Cardiac muscle cell (in vitro differentiated cells and primary cell): Measurements from ENCODE around the gene CD274. TPM values are rescaled to one million over a fixed set of nuclear protein-coding genes. Genes with fewer than 3 reads are reported as not detected.

Experiments
- DNase-seq, 2 donors: peaks; one replicate each; pipeline versions ENCODE4 v3.0.0 to v3.0.0-alpha.2; 2010 to 2017; ENCODE audit warnings: low read depth in 1 of 2, low spot score in 1 of 2
- H3K27ac ChIP-seq: fragments of 200-600 bp; sonication (generic); 2 replicates; pipeline ENCODE4 v1.5.1; 2016
- H3K27me3 ChIP-seq: fragments of 200-600 bp; sonication (generic); 2 replicates; pipeline ENCODE4 v1.6.0; 2016; ENCODE audit warnings: control low read depth
- H3K36me3 ChIP-seq: fragments of 200-600 bp; sonication (generic); 2 replicates; pipeline ENCODE4 v1.5.1; 2016; ENCODE audit warnings: control low read depth
- H3K4me1 ChIP-seq: fragments of 200-600 bp; sonication (generic); 2 replicates; pipeline ENCODE4 v1.8.1; 2017; ENCODE audit warnings: low read depth, mild to moderate bottlenecking, mixed run types
- H3K4me3 ChIP-seq: fragments of 200-600 bp; sonication (generic); 2 replicates; pipeline ENCODE4 v1.5.1; 2016; ENCODE audit warnings: mild to moderate bottlenecking
- H3K9me3 ChIP-seq: fragments of 200-600 bp; sonication (generic); 2 replicates; pipeline ENCODE4 v1.5.1; 2017; ENCODE audit warnings: low read depth, mild to moderate bottlenecking, control low read depth
- polyA plus RNA-seq: library from polyadenylated mRNA; unstranded; fragments of >200 nt; fragmentation: Nextera tagmentation; extraction: Ambion mirVana; gene quantifications from 2 replicates; pipeline ENCODE4 v1.2.1, GENCODE V29; 2016
- total RNA-seq: library from RNA; depleted of rRNA; stranded (reverse); fragments of >200 nt; gene quantifications from 2 replicates; pipeline ENCODE4 v1.2.3, GENCODE V29; 2016
- TF ChIP-seq, protein P1 (sequence below): IDR thresholded peaks from 2 replicates; pipeline ENCODE4 v1.5.1; 2012; ENCODE audit warnings: low read depth, mild to moderate bottlenecking, low read length

Gene CD274
- total and polyA plus RNA-seq, 2 experiments from 2014 or later, result not detected

DNA sequence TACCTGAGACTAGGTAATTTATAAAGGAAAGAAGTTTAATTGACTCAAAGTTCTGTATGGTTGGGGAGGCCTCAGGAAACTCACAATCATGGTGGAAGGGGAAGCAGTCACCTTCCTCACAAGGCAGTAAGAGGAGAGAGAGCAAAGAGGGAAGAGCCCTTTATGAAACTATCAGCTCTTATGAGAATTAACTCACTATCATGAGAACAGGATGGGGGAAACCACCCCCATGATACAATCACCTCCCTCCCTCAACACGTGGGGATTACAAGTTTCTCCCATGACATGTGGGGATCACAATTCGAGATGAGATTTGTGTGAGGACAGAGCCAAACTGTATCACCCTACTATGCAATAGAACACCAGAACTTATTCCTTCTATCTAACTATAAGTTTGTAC is 27.9 kb downstream of the CD274 start:
- Histone ChIP-seq H3K27me3 (no peaks in the 10 kb centered on the region), H3K4me1 (no peaks in the 10 kb centered on the region), H3K9me3 (no peaks in the 10 kb centered on the region), H3K27ac (no peak overlapping the region), H3K4me3 (no peak overlapping the region), H3K36me3 (no peaks in the 10 kb centered on the region)
- TF ChIP-seq, protein P1, sequence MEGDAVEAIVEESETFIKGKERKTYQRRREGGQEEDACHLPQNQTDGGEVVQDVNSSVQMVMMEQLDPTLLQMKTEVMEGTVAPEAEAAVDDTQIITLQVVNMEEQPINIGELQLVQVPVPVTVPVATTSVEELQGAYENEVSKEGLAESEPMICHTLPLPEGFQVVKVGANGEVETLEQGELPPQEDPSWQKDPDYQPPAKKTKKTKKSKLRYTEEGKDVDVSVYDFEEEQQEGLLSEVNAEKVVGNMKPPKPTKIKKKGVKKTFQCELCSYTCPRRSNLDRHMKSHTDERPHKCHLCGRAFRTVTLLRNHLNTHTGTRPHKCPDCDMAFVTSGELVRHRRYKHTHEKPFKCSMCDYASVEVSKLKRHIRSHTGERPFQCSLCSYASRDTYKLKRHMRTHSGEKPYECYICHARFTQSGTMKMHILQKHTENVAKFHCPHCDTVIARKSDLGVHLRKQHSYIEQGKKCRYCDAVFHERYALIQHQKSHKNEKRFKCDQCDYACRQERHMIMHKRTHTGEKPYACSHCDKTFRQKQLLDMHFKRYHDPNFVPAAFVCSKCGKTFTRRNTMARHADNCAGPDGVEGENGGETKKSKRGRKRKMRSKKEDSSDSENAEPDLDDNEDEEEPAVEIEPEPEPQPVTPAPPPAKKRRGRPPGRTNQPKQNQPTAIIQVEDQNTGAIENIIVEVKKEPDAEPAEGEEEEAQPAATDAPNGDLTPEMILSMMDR, result no peak
- DNase-seq, result no peak

GRCh38 chr9:5479994-5480694 is 29.8 kb downstream of the CD274 start:
- Histone ChIP-seq H3K27me3 (no peaks in the 10 kb centered on the region), H3K4me3 (no peak overlapping the region), H3K36me3 (no peaks in the 10 kb centered on the region), H3K9me3 (no peaks in the 10 kb centered on the region), H3K4me1 (no peaks in the 10 kb centered on the region), H3K27ac (no peak overlapping the region)
- TF ChIP-seq, protein P1, result no peak
- DNase-seq, result no peak

GRCh38 chr9:5480919-5481318 is 30.6 kb downstream of the CD274 start:
- TF ChIP-seq, protein P1, result no peak
- Histone ChIP-seq H3K4me3 (no peak overlapping the region), H3K4me1 (no peaks in the 10 kb centered on the region), H3K9me3 (no peaks in the 10 kb centered on the region), H3K36me3 (no peaks in the 10 kb centered on the region), H3K27me3 (no peaks in the 10 kb centered on the region), H3K27ac (no peak overlapping the region)
- no peak for DNase-seq

- no peaks in the 10 kb centered on the region for H3K4me1 ChIP-seq
- no peak overlapping the region for H3K27ac ChIP-seq
- TF ChIP-seq, protein P1, result peak; percentile 17
- no peaks in the 10 kb centered on the region for H3K27me3 ChIP-seq
- DNase-seq, result no peak
- no peaks in the 10 kb centered on the region for H3K36me3 ChIP-seq
- no peaks in the 10 kb centered on the region for H3K9me3 ChIP-seq
- H3K4me3 ChIP-seq, result no peak overlapping the region
Measured at GRCh38 chr9:5481322-5482040, 31.1 kb downstream of the CD274 start.

DNA sequence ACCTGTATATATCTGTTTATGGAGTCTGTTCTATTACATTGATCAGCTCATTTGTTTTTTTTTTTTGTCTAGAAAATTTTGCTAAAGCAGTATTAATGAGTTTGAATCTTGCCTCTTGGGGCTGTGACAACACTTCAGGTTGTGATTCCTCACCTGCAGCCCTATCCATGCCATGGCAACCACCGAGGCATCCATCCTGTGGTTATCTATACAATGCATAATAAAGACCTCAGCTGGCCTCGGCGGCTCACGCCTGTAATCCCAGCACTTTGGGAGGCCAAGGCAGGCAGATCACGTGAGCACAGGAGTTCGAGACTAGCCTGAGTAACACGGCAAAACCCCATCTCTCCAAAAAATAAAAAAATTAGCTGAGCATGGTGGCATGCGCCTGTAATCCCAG is 31.9 kb downstream of the CD274 start:
- DNase-seq, result no peak
- Histone ChIP-seq H3K36me3 (no peaks in the 10 kb centered on the region), H3K4me1 (no peaks in the 10 kb centered on the region), H3K9me3 (no peaks in the 10 kb centered on the region), H3K27ac (no peak overlapping the region), H3K4me3 (no peak overlapping the region), H3K27me3 (no peaks in the 10 kb centered on the region)
- TF ChIP-seq, protein P1, result no peak
